ACC112 (cell line): ENCODE measurements around the gene INPP1.
"Not testable (repeated sequence)": the region's sequence is repeated elsewhere in the genome, so short reads cannot be mapped to it uniquely, and the experiment has no call there.

Experiments
- H2AFZ ChIP-seq: fragments of 200-600 bp; sonication (generic); one replicate; pipeline ENCODE4 v1.6.0; 2017; ENCODE audit warnings: antibody characterized with exemption, low read length; ENCODE audit not compliant: unreplicated experiment
- H3K27ac ChIP-seq: fragments of 200-600 bp; sonication (generic); 2 replicates; pipeline ENCODE4 v1.5.1; 2014; ENCODE audit warnings: low read depth, mild to moderate bottlenecking, antibody characterized with exemption, low read length, moderate library complexity
- H3K27me3 ChIP-seq: fragments of 200-600 bp; sonication (generic); 2 replicates; pipeline ENCODE4 v1.6.1; 2014; ENCODE audit warnings: mild to moderate bottlenecking, antibody characterized with exemption, low read length, moderate library complexity, mixed read lengths; ENCODE audit not compliant: insufficient read depth
- H3K36me3 ChIP-seq: fragments of 200-600 bp; sonication (generic); 2 replicates; pipeline ENCODE4 v1.6.1; 2016; ENCODE audit warnings: mild to moderate bottlenecking, antibody characterized with exemption, low read length, moderate library complexity, mixed read lengths; ENCODE audit not compliant: insufficient read depth
- H3K4me1 ChIP-seq: fragments of 200-600 bp; sonication (generic); one replicate; pipeline ENCODE4 v1.6.1; 2016; ENCODE audit warnings: low read length, mixed read lengths; ENCODE audit not compliant: insufficient read depth, unreplicated experiment, control insufficient read depth
- H3K4me3 ChIP-seq: fragments of 200-600 bp; sonication (generic); 2 replicates; pipeline ENCODE4 v1.5.1; 2014; ENCODE audit warnings: mild to moderate bottlenecking, low read depth, low read length
- H3K79me2 ChIP-seq: fragments of 200-600 bp; sonication (generic); one replicate; pipeline ENCODE4 v1.6.0; 2016; ENCODE audit warnings: low read length; ENCODE audit not compliant: control insufficient read depth, unreplicated experiment, insufficient read depth

Gene INPP1

GRCh38 chr2:190334479-190335224 is 8.7 kb upstream of the INPP1 start:
- Histone ChIP-seq H3K27me3 (no peaks in the 10 kb centered on the region), H3K27ac (no peak overlapping the region), H3K4me3 (no peak overlapping the region), H3K4me1 (peaks cover 12% of the 10 kb centered on the region), H3K79me2 (no peaks in the 10 kb centered on the region), H3K36me3 (no peaks in the 10 kb centered on the region), H2AFZ (no peak overlapping the region)

- Histone ChIP-seq H3K4me3 (no peak overlapping the region), H3K27me3 (no peaks in the 10 kb centered on the region), H2AFZ (no peak overlapping the region), H3K36me3 (no peaks in the 10 kb centered on the region), H3K27ac (no peak overlapping the region), H3K79me2 (no peaks in the 10 kb centered on the region), H3K4me1 (peaks cover 13% of the 10 kb centered on the region)
Observed at GRCh38 chr2:190335225-190335559, 8.2 kb upstream of the INPP1 start.

- H3K4me3 ChIP-seq, H3K36me3 ChIP-seq, H3K79me2 ChIP-seq, H2AFZ ChIP-seq, H3K27ac ChIP-seq, H3K27me3 ChIP-seq: not testable (repeated sequence)
- peaks cover 17% of the 10 kb centered on the region for H3K4me1 ChIP-seq
Observed at GRCh38 chr2:190335584-190335983, 7.8 kb upstream of the INPP1 start.

- Histone ChIP-seq H2AFZ (no peak overlapping the region), H3K4me1 (peaks cover 17% of the 10 kb centered on the region), H3K4me3 (no peak overlapping the region), H3K36me3 (no peaks in the 10 kb centered on the region), H3K79me2 (no peaks in the 10 kb centered on the region), H3K27ac (no peak overlapping the region), H3K27me3 (no peaks in the 10 kb centered on the region)
Observed at GRCh38 chr2:190336420-190336819, 7.0 kb upstream of the INPP1 start.

- H3K79me2 ChIP-seq: no peaks in the 10 kb centered on the region
- no peak overlapping the region for H2AFZ ChIP-seq
- H3K4me1 ChIP-seq: peaks cover 21% of the 10 kb centered on the region
- H3K27me3 ChIP-seq: no peaks in the 10 kb centered on the region
- no peak overlapping the region for H3K27ac ChIP-seq
- H3K36me3 ChIP-seq: no peaks in the 10 kb centered on the region
- H3K4me3 ChIP-seq: no peak overlapping the region
Observed at GRCh38 chr2:190338453-190338852, 4.9 kb upstream of the INPP1 start.

- Histone ChIP-seq H3K36me3 (no peaks in the 10 kb centered on the region), H3K27ac (no peak overlapping the region), H3K27me3 (no peaks in the 10 kb centered on the region), H3K79me2 (peaks cover 3% of the 10 kb centered on the region), H3K4me3 (no peak overlapping the region), H3K4me1 (peaks cover 14% of the 10 kb centered on the region), H2AFZ (no peak overlapping the region)
Observed at GRCh38 chr2:190339394-190339793, 4.0 kb upstream of the INPP1 start.

- Histone ChIP-seq H3K4me3 (no peak overlapping the region), H3K36me3 (no peaks in the 10 kb centered on the region), H3K4me1 (peaks cover 16% of the 10 kb centered on the region), H2AFZ (no peak overlapping the region), H3K27me3 (no peaks in the 10 kb centered on the region), H3K27ac (no peak overlapping the region), H3K79me2 (peaks cover 10% of the 10 kb centered on the region)
Observed at GRCh38 chr2:190340369-190340768, 3.0 kb upstream of the INPP1 start.

- Histone ChIP-seq H3K4me1 (peaks cover 16% of the 10 kb centered on the region), H3K4me3 (no peak overlapping the region), H3K36me3 (no peaks in the 10 kb centered on the region), H3K27ac (no peak overlapping the region), H2AFZ (no peak overlapping the region), H3K27me3 (no peaks in the 10 kb centered on the region), H3K79me2 (peaks cover 19% of the 10 kb centered on the region)
Observed at GRCh38 chr2:190342611-190343010, 778 bp upstream of the INPP1 start.

- Histone ChIP-seq H3K79me2 (peaks cover 23% of the 10 kb centered on the region), H3K27ac (peak overlapping the region; percentile 60), H3K36me3 (no peaks in the 10 kb centered on the region), H3K27me3 (no peaks in the 10 kb centered on the region), H2AFZ (peak overlapping the region; percentile 88), H3K4me3 (peak overlapping the region; percentile 95), H3K4me1 (peaks cover 16% of the 10 kb centered on the region)
Observed at GRCh38 chr2:190343089-190343535, 277 bp upstream of the INPP1 start.

GRCh38 chr2:190344276-190344827 is 963 bp downstream of the INPP1 start:
- Histone ChIP-seq H3K27ac (peak overlapping the region; percentile 60; the same call in 1 of the 2 replicates), H3K27me3 (no peaks in the 10 kb centered on the region), H3K4me1 (peaks cover 16% of the 10 kb centered on the region), H2AFZ (peak overlapping the region; percentile 88), H3K4me3 (peak overlapping the region; percentile 95), H3K36me3 (no peaks in the 10 kb centered on the region), H3K79me2 (peaks cover 23% of the 10 kb centered on the region)

GRCh38 chr2:190350371-190350770 is 7.0 kb downstream of the INPP1 start:
- H3K4me1 ChIP-seq: peaks cover 3% of the 10 kb centered on the region
- H3K27me3 ChIP-seq: no peaks in the 10 kb centered on the region
- peaks cover 17% of the 10 kb centered on the region for H3K79me2 ChIP-seq
- no peak overlapping the region for H3K4me3 ChIP-seq
- no peak overlapping the region for H2AFZ ChIP-seq
- H3K36me3 ChIP-seq: no peaks in the 10 kb centered on the region
- no peak overlapping the region for H3K27ac ChIP-seq
